Stimulated activated CD4-positive, alpha-beta T cell treated with anti-CD3 and anti-CD28 coated beads, Interleukin-4, amount 100 ng/mL, for 1 hour (primary cell): ENCODE measurements around the gene SPI1.

ENCODE experiments used
- DNase-seq: peaks from one replicate; pipeline ENCODE4 v3.0.0-alpha.2; 2020

SPI1 gene

GRCh38 chr11:47387944-47388696 lies 9.8 kb upstream of the SPI1 start:
- DNase-seq: no peak

- no peak for DNase-seq
Measured at GRCh38 chr11:47384498-47384897, 6.2 kb upstream of the SPI1 start.

GRCh38 chr11:47383071-47383470 lies 4.7 kb upstream of the SPI1 start:
- DNase-seq: no peak

GRCh38 chr11:47380078-47380477 lies 1.7 kb upstream of the SPI1 start:
- no peak for DNase-seq

- DNase-seq: no peak
Measured at GRCh38 chr11:47379317-47379716, 970 bp upstream of the SPI1 start.

- no peak for DNase-seq
Measured at GRCh38 chr11:47378836-47379170, 456 bp upstream of the SPI1 start.

GRCh38 chr11:47377571-47378009 lies 757 bp downstream of the SPI1 start:
- no peak for DNase-seq

GRCh38 chr11:47376525-47377371 lies 1.6 kb downstream of the SPI1 start:
- no peak for DNase-seq

GRCh38 chr11:47376107-47376524 lies 2.2 kb downstream of the SPI1 start:
- no peak for DNase-seq

- no peak for DNase-seq
Measured at GRCh38 chr11:47375546-47376085, 2.7 kb downstream of the SPI1 start.

- no peak for DNase-seq
Measured at GRCh38 chr11:47375020-47375419, 3.3 kb downstream of the SPI1 start.

GRCh38 chr11:47374720-47375019 lies 3.7 kb downstream of the SPI1 start:
- no peak for DNase-seq

- DNase-seq: peak; percentile 86
Measured at GRCh38 chr11:47373876-47374719, 4.2 kb downstream of the SPI1 start.

- DNase-seq: no peak
Measured at GRCh38 chr11:47372422-47372821, 5.9 kb downstream of the SPI1 start.

- DNase-seq: no peak
Measured at GRCh38 chr11:47369676-47370075, 8.7 kb downstream of the SPI1 start.

GRCh38 chr11:47366020-47366490 lies 12.3 kb downstream of the SPI1 start:
- no peak for DNase-seq

- no peak for DNase-seq
Measured at GRCh38 chr11:47361419-47361818, 16.9 kb downstream of the SPI1 start.

GRCh38 chr11:47360341-47360740 lies 18.0 kb downstream of the SPI1 start:
- DNase-seq: no peak

GRCh38 chr11:47359586-47359985 lies 18.8 kb downstream of the SPI1 start:
- DNase-seq: no peak

- no peak for DNase-seq
Measured at GRCh38 chr11:47359162-47359561, 19.2 kb downstream of the SPI1 start.

- DNase-seq: no peak
Measured at GRCh38 chr11:47358731-47359051, 19.7 kb downstream of the SPI1 start.

GRCh38 chr11:47357985-47358730 lies 20.2 kb downstream of the SPI1 start:
- no peak for DNase-seq

- DNase-seq: no peak
Measured at GRCh38 chr11:47356998-47357329, 21.4 kb downstream of the SPI1 start.
